A673 (cell line): ENCODE data around the gene RNF111. TPM values are rescaled to one million over a fixed set of nuclear protein-coding genes. Genes with fewer than 3 reads are reported as not detected.
"Not testable (repeated sequence)": the region's sequence is repeated elsewhere in the genome, so short reads cannot be mapped to it uniquely, and the experiment has no call there.

Source experiments
- BruUV-seq: library from RNA; stranded (reverse); fragments of 400-500 nt; replicated peaks from 2 replicates; lab custom pipeline; 2021; lab: Mats Ljungman, UMichigan
- CTCF ChIA-PET: fragments of 300-600 bp; sonication (Branson Sonifier 250); formaldehyde crosslinking; loops from one replicate; lab custom pipeline; 2022; ENCODE audit warnings: antibody characterized with exemption; lab: Charles Lee
- POLR2A ChIA-PET: fragments of 300-600 bp; sonication (Branson Sonifier 250); formaldehyde crosslinking; loops from one replicate; lab custom pipeline; 2022; ENCODE audit warnings: antibody characterized with exemption; ENCODE audit not compliant: low non-redundant PET; lab: Charles Lee
- DNase-seq: peaks from one replicate; pipeline ENCODE4 v3.0.0-alpha.2; 2015; ENCODE audit warnings: low spot score
- H3K27ac ChIP-seq: fragments of 200-600 bp; sonication (generic); 2 replicates; pipeline ENCODE4 v1.5.1; 2016; ENCODE audit warnings: mixed run types, low read depth, mild to moderate bottlenecking, mixed read lengths, antibody characterized with exemption, low read length; ENCODE audit not compliant: poor library complexity, severe bottlenecking
- H3K27me3 ChIP-seq: fragments of 200-600 bp; sonication (generic); replicated peaks from 2 replicates; pipeline ENCODE4 v1.6.1; 2017; ENCODE audit warnings: mixed run types, low read depth, mild to moderate bottlenecking, mixed read lengths, antibody characterized with exemption, low read length; ENCODE audit not compliant: insufficient read depth, poor library complexity
- H3K36me3 ChIP-seq: fragments of 200-600 bp; sonication (generic); 2 replicates; pipeline ENCODE4 v1.6.1; 2016; ENCODE audit warnings: mixed run types, mild to moderate bottlenecking, mixed read lengths, antibody characterized with exemption, low read length; ENCODE audit not compliant: insufficient read depth, poor library complexity, severe bottlenecking
- H3K4me1 ChIP-seq: fragments of 200-600 bp; sonication (generic); 2 replicates; pipeline ENCODE4 v1.6.1; 2017; ENCODE audit warnings: mixed run types, mild to moderate bottlenecking, mixed read lengths, antibody characterized with exemption, low read length; ENCODE audit not compliant: insufficient read depth, poor library complexity, severe bottlenecking
- H3K4me3 ChIP-seq: fragments of 200-600 bp; sonication (generic); 2 replicates; pipeline ENCODE4 v1.5.1; 2016; ENCODE audit warnings: low read depth, mixed run types, mild to moderate bottlenecking, mixed read lengths, low read length; ENCODE audit not compliant: poor library complexity, severe bottlenecking
- H3K9me3 ChIP-seq: fragments of 200-600 bp; sonication (generic); 2 replicates; pipeline ENCODE4 v1.6.1; 2016; ENCODE audit warnings: mixed run types, low read depth, mild to moderate bottlenecking, mixed read lengths, antibody characterized with exemption, low read length; ENCODE audit not compliant: poor library complexity, severe bottlenecking
- EZH2 ChIP-seq: fragments of 200-600 bp; sonication (generic); IDR thresholded peaks from 2 replicates; pipeline ENCODE4 v1.6.1; 2017; ENCODE audit warnings: borderline replicate concordance, low read depth, mild to moderate bottlenecking, mixed read lengths, antibody characterized with exemption, low read length; ENCODE audit not compliant: poor library complexity, severe bottlenecking
- intact Hi-C: fragments of 100-400 bp; cut with micrococcal nuclease; formaldehyde crosslinking; loops from one replicate; pipeline ENCODE4 v1.10.0; 2022; ENCODE audit not compliant: unreplicated experiment
- total RNA-seq: library from RNA; stranded (reverse); gene quantifications from 2 replicates; pipeline ENCODE4 v1.2.3, GENCODE V29; 2021
- TF ChIP-seq, protein P1 (sequence below): fragments of 300-800, 200-600 bp; sonication (generic); conservative IDR thresholded peaks from 2 replicates; pipeline ENCODE4 v1.5.1; 2017; ENCODE audit warnings: low read depth, mild to moderate bottlenecking, antibody characterized with exemption, low read length, moderate library complexity, mixed read lengths

Gene RNF111
- total RNA-seq, 1 experiment from 2014 or later = 34.4 TPM

DNA sequence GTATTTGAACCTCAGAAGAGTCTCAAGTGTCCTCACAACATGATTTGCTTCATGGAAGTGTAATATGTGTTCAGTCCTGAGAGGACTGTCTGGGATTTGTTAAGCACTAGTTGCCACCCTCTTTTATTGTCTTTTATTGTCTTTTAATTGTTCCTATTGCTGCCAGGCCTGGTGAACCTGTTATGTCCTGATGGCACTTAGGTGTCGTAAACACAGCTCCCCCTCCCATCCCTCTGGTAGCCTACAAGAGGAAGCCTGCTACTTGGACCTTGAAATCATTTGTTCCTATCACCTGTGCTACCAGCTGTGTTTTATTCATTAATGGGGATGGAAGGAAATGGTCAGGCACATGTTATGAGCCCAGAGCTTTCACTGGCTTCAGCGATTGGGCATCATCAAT, 136.8 kb downstream of the RNF111 start:
- DNase-seq = no peak
- TF ChIP-seq EZH2 = no peak
- TF ChIP-seq, protein P1, sequence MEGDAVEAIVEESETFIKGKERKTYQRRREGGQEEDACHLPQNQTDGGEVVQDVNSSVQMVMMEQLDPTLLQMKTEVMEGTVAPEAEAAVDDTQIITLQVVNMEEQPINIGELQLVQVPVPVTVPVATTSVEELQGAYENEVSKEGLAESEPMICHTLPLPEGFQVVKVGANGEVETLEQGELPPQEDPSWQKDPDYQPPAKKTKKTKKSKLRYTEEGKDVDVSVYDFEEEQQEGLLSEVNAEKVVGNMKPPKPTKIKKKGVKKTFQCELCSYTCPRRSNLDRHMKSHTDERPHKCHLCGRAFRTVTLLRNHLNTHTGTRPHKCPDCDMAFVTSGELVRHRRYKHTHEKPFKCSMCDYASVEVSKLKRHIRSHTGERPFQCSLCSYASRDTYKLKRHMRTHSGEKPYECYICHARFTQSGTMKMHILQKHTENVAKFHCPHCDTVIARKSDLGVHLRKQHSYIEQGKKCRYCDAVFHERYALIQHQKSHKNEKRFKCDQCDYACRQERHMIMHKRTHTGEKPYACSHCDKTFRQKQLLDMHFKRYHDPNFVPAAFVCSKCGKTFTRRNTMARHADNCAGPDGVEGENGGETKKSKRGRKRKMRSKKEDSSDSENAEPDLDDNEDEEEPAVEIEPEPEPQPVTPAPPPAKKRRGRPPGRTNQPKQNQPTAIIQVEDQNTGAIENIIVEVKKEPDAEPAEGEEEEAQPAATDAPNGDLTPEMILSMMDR = no peak
- Histone ChIP-seq H3K9me3 (no peaks in the 10 kb centered on the region), H3K36me3 (peaks cover 73% of the 10 kb centered on the region), H3K27ac (no peak overlapping the region), H3K4me3 (no peak overlapping the region), H3K4me1 (no peaks in the 10 kb centered on the region), H3K27me3 (no peaks in the 10 kb centered on the region)
- ChIA-PET CTCF (no interaction called here), POLR2A (no interaction called here)
- BruUV-seq = no TSS peak
- intact Hi-C loops = no loop called here

DNA sequence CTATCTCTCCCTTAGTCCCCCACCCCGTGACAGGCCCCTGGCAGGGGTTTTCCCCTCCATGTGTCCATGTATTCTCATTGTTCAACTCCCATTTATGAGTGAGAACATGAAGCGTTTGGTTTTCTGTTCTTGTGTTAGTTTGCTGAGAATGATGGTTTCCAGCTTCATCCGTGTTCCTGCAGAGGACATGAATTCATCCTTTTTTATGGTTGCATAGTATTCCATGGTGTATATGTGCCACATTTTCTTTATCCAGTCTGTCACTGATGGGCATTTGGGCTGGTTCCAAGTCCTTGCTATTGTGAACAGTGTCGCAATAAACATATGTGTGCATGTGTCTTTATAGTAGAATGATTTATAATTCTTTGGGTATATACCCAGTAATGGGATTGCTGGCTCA, 138.2 kb downstream of the RNF111 start:
- DNase-seq, H3K4me3 ChIP-seq, intact Hi-C loops, H3K27me3 ChIP-seq, H3K4me1 ChIP-seq, POLR2A ChIA-PET, H3K27ac ChIP-seq, H3K9me3 ChIP-seq, CTCF ChIA-PET, BruUV-seq: not testable (repeated sequence)
- H3K36me3 ChIP-seq = peaks cover 73% of the 10 kb centered on the region

DNA sequence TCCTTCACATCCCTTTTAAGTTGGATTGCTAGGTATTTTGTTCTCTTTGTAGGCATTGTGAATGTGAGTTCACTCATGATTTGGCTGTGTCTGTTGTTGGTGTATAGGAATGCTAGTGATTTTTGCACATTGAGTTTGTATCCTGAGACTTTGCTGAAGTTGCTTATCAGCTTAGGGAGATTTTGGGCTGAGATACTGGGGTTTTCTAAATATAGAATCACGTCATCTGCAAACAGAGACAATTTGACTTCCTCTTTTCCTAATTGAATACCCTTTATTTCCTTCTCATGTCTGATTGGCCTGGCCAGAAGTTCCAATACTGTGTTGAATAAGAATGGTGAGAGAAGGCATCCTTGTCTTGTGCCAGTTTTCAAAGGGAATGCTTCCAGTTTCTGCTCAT, 139.8 kb downstream of the RNF111 start:
- H3K4me1 ChIP-seq, BruUV-seq, intact Hi-C loops, POLR2A ChIA-PET, H3K4me3 ChIP-seq, H3K9me3 ChIP-seq, H3K27me3 ChIP-seq, DNase-seq, H3K27ac ChIP-seq, CTCF ChIA-PET: not testable (repeated sequence)
- H3K36me3 ChIP-seq = peaks cover 80% of the 10 kb centered on the region

DNA sequence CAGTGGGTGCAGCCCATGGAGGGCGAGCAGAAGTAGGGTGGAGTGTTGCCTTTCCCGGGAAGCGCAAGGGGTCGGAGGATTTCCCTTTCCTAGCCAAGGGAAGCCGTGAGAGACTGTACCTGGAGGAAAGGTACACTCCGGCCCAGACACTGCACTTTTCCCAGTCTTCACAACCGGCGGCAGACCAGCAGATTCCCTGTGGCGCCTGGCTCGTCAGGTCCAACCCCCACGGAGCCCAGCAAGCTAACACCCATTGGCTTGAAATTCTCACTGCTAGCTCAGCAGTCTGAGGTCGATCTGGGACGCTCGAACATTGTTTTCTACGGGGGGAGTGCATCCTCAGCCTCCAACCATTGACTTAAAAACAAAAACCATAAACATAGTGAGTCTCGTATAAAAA, 144.0 kb downstream of the RNF111 start:
- Histone ChIP-seq H3K27me3 (no peaks in the 10 kb centered on the region), H3K4me3 (no peak overlapping the region), H3K36me3 (peaks cover 70% of the 10 kb centered on the region), H3K4me1 (no peaks in the 10 kb centered on the region), H3K27ac (no peak overlapping the region), H3K9me3 (peaks cover 6% of the 10 kb centered on the region)
- CTCF ChIA-PET = no interaction called here
- intact Hi-C loops = no loop called here
- POLR2A ChIA-PET = no interaction called here
- BruUV-seq = no TSS peak
- TF ChIP-seq, protein P1 = no peak
- TF ChIP-seq EZH2 = no peak
- DNase-seq = no peak
